Measurements from ENCODE around the gene OR51A4. TPM values are rescaled to one million over a fixed set of nuclear protein-coding genes. Genes with fewer than 3 reads are reported as not detected.
"Not testable (repeated sequence)": the region's sequence is repeated elsewhere in the genome, so short reads cannot be mapped to it uniquely, and the experiment has no call there.

OR51A4 gene
- total and polyA plus RNA-seq, 9 of the 15 experiments (the other 6 are each of a cell fraction or from before 2014, with no cell fraction given), result not detected

DNA sequence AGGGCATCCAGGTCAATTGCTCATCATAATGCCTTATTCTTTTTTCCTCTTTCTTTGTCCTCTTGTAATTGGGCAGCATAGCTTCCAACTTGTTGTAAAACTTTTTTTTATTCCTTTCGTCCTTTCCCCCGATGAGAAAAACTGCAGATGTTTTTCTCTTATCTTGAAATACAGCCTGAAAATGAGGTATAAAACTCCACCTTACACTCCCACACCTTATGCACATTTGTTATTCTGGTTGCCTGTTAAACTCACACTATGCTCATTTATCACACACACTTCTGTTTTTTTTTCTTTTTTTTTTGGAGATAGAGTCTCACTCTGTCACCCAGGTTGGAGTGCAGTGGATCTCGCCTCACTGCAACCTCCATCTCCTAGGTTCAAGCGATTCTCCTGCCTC is 10.0 kb upstream of the OR51A4 start:
- H3K9ac ChIP-seq (ENCODE audit: insufficient read depth in 1 of 2, low read depth in 2 of 2, low read length in 2 of 2), result no peak overlapping the region
- no peak overlapping the region for H3K27ac ChIP-seq (ENCODE audit: extremely low read depth, low read depth, low read length)
- H4K20me1 ChIP-seq (replicated peaks; ENCODE audit: control insufficient read depth, insufficient read depth, low read length), result no peaks in the 10 kb centered on the region
- no peak overlapping the region for H2AFZ ChIP-seq (ENCODE audit: low read depth, low read length)
- no peaks in the 10 kb centered on the region for H3K79me2 ChIP-seq (ENCODE audit: control insufficient read depth, insufficient read depth, low read length)
- POLR2A ChIA-PET, result no interaction called here
- H3K9me1 ChIP-seq (ENCODE audit: control insufficient read depth, insufficient read depth, low read length), result no peaks in the 10 kb centered on the region
- no peaks in the 10 kb centered on the region for H3K36me3 ChIP-seq (ENCODE audit: control insufficient read depth, insufficient read depth, low read length)
- no TSS peak for BruUV-seq (replicated peaks)
- intact Hi-C loops (cut with micrococcal nuclease) (no loop called here), in situ Hi-C loops (cut with MboI) (no loop called here)
- no peak overlapping the region for H3K4me3 ChIP-seq
- ATAC-seq (no peak), DNase-seq (ENCODE audit: extremely low read depth in 1 of 4, low spot score in 3 of 4) (no peak), FAIRE-seq (no peak)
- H3K4me2 ChIP-seq (ENCODE audit: insufficient read depth, low read length), result no peak overlapping the region
- WGBS (ENCODE audit: insufficient coverage, low coverage, missing lambda C conversion rate), result 0% methylated on average over 4 of the region's 4 CpGs
- CTCF ChIA-PET (ENCODE audit: low intra/inter-chr PET ratio), result interaction anchor here (0.8 kb wide), 1 partner anchor 969 kb away, joined by 3 read pairs; no protein-coding TSS in a partner anchor
- H3K27me3 ChIP-seq (ENCODE audit: control insufficient read depth in 2 of 2, insufficient read depth in 2 of 2, low read length in 2 of 2), result no peaks in the 10 kb centered on the region
- H3K9me3 ChIP-seq (replicated peaks; ENCODE audit: control insufficient read depth, insufficient read depth, low read depth, low read length), result no peaks in the 10 kb centered on the region
- TF ChIP-seq LCOR (CRISPR knock-in tag; IDR thresholded peaks at IDR 0.05), result no peak
- H3K4me1 ChIP-seq (replicated peaks in 1 of 2; ENCODE audit: control insufficient read depth in 2 of 2, insufficient read depth in 2 of 2, low read length in 2 of 2), result no peaks in the 10 kb centered on the region

DNA sequence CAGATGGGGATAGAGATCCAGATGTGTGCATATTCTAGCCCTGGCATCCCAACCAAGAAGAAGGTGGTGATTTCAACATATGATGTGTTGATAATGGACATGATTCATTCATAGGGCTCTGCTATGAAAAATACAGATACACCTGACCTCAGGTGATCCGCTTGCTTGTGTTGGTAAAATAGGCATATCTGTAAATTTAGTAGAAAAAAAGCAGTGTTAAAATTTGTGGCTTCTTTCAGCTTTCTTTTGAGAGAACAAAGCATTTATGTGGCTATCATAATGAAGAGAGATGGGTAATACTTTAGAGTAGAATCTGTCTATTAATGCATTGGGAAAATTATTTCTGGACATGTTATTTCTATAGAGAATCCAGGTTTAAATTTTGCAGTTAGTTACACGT is 8.2 kb upstream of the OR51A4 start, which contains the start of gene OR51A2:
Gene OR51A2, minus strand, starts transcription at position 101 of the 400 bp plus-strand sequence. Its CDS starts 0 bp downstream, at position 101.
- DNase-seq (ENCODE audit: extremely low read depth in 1 of 4, low spot score in 3 of 4); H3K79me2 ChIP-seq (ENCODE audit: control insufficient read depth, insufficient read depth, low read length); H3K4me1 ChIP-seq (replicated peaks in 1 of 2; ENCODE audit: control insufficient read depth in 2 of 2, insufficient read depth in 2 of 2, low read length in 2 of 2); BruUV-seq (replicated peaks); CTCF ChIA-PET (ENCODE audit: low intra/inter-chr PET ratio); in situ Hi-C loops (cut with MboI); FAIRE-seq; H3K4me3 ChIP-seq; H4K20me1 ChIP-seq (replicated peaks; ENCODE audit: control insufficient read depth, insufficient read depth, low read length); H3K9ac ChIP-seq (ENCODE audit: insufficient read depth in 1 of 2, low read depth in 2 of 2, low read length in 2 of 2); H3K27ac ChIP-seq (ENCODE audit: extremely low read depth, low read depth, low read length); H3K9me1 ChIP-seq (ENCODE audit: control insufficient read depth, insufficient read depth, low read length); H3K9me3 ChIP-seq (replicated peaks; ENCODE audit: control insufficient read depth, insufficient read depth, low read depth, low read length); POLR2A ChIA-PET; ATAC-seq; H3K36me3 ChIP-seq (ENCODE audit: control insufficient read depth, insufficient read depth, low read length); H3K27me3 ChIP-seq (ENCODE audit: control insufficient read depth in 2 of 2, insufficient read depth in 2 of 2, low read length in 2 of 2); H3K4me2 ChIP-seq (ENCODE audit: insufficient read depth, low read length); H2AFZ ChIP-seq (ENCODE audit: low read depth, low read length): not testable (repeated sequence)
- intact Hi-C loops (cut with micrococcal nuclease), result loop anchor here (1.0 kb wide), 1 partner anchor 9 kb away; no protein-coding TSS in a partner anchor
- 0% methylated on average over 2 of the region's 2 CpGs for WGBS (ENCODE audit: insufficient coverage, low coverage, missing lambda C conversion rate)

Data from K562 (cell line).